Activated CD4-positive, CD25-positive, alpha-beta regulatory T cell treated with anti-CD3 and anti-CD28 coated beads, Interleukin-2, amount 50 U/mL, for 16 hours (primary cell): ENCODE results near the gene PSMB7.

Experiments
- DNase-seq: peaks from one replicate; pipeline ENCODE4 v3.0.0-alpha.2; 2020; ENCODE audit warnings: low read depth, low spot score

The PSMB7 gene

DNA sequence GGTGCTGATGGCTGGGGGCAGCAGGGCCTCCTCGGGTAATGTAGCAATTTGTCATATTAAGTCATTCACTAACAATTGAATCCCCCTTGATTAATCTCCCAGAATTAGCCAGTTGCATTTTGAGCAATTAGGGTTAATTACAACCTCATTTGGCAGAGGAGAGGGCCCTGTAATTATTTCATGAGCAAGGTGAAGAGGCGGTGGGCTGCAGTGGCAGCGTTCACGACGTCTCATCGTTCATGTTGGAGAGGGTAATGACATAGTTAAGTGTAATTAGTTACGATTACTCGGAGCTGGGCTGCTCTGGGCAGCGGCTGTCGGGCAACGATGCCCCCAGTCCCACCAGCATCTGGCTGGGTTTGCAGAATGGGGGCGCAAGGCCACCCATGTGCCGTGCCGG lies 111.5 kb downstream of the PSMB7 start:
- DNase-seq = no peak
